ENCODE data around the gene LINGO1.
A peak's percentile ranks its signal among the peaks of the same experiment; 100 is the strongest.

LINGO1 gene

DNA sequence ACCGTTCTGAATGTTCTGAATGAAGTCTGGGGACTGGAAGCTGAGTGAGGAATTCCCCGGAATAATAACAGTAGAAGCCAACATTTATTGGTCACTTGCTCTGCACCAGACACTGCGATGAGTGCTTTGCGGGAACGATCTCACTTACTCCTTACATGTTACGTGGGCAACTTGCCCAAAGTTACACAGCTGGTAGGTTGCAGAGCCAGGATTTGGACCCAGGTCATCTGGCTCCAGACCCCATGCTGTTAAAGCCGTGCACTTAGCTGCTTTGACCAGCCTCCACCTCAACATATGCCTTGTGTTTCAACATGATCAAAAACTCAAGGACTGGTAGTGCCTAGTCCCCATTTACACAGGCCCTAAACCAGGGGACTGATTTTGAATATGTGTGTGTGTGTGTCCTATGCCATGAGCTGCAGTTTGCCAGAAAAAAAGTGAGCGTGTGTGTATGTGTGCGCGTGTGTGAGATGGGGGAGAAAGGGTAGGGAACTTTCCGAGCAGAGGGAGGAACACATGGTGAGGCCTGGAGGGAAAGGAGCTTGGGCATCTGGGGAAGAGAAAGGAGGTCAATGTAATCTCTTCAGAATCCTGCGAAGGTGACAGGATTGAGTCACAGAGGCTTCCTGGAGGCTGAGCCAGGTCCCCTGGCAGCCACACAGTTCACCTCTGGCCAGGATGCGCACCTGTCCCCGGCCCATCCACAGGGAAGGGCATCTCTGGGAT is 28.9 kb downstream of the LINGO1 start:
- H3K4me3 Mint-ChIP-seq, result peak overlapping the region in 1 of 3 experiments; percentile 19
- H3K27ac Mint-ChIP-seq, result peak overlapping the region; percentile 7 to 73 (median 18)
- H3K36me3 Mint-ChIP-seq (ENCODE audit: low read depth), result no peaks in the 10 kb centered on the region
- H3K4me1 Mint-ChIP-seq, result peaks cover 39% of the 10 kb centered on the region
- H3K9me3 Mint-ChIP-seq, result no peaks in the 10 kb centered on the region
- no peaks in the 10 kb centered on the region for H3K27me3 Mint-ChIP-seq (ENCODE audit: low read depth)
- TF ChIP-seq, protein P1, sequence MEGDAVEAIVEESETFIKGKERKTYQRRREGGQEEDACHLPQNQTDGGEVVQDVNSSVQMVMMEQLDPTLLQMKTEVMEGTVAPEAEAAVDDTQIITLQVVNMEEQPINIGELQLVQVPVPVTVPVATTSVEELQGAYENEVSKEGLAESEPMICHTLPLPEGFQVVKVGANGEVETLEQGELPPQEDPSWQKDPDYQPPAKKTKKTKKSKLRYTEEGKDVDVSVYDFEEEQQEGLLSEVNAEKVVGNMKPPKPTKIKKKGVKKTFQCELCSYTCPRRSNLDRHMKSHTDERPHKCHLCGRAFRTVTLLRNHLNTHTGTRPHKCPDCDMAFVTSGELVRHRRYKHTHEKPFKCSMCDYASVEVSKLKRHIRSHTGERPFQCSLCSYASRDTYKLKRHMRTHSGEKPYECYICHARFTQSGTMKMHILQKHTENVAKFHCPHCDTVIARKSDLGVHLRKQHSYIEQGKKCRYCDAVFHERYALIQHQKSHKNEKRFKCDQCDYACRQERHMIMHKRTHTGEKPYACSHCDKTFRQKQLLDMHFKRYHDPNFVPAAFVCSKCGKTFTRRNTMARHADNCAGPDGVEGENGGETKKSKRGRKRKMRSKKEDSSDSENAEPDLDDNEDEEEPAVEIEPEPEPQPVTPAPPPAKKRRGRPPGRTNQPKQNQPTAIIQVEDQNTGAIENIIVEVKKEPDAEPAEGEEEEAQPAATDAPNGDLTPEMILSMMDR (IDR thresholded peaks at IDR 0.05; ENCODE audit: unreplicated experiment in 3 of 3), result no peak

DNA sequence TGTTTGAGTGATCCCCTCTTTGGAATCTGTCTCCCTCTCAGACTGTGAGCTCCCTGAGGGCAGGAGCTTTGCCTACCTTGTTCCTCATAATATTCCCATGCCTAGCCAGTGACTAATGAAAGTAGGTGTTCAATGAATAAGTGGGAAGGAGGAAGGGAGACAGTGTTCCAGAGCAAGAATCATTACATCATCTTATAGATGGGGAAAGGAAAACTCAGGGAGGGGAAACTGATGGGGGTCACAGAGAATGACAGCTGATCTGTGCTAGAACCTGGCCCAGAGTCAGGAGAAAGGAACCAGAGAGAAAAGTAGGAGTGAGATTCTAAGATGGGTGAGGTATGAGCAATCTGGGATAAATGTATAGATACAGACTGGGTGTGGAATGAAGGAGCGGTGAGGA is 29.9 kb downstream of the LINGO1 start:
- Mint-ChIP-seq H3K36me3 (ENCODE audit: low read depth) (no peaks in the 10 kb centered on the region), H3K9me3 (no peaks in the 10 kb centered on the region), H3K27ac (peak overlapping the region in 2 of 3 experiments; percentile 7 to 38), H3K4me1 (peaks cover 34% of the 10 kb centered on the region), H3K4me3 (no peak overlapping the region), H3K27me3 (ENCODE audit: low read depth) (no peaks in the 10 kb centered on the region)
- TF ChIP-seq, protein P1 (IDR thresholded peaks at IDR 0.05; ENCODE audit: unreplicated experiment in 3 of 3), result no peak

- Mint-ChIP-seq H3K36me3 (ENCODE audit: low read depth) (no peaks in the 10 kb centered on the region), H3K4me3 (no peak overlapping the region), H3K9me3 (no peaks in the 10 kb centered on the region), H3K4me1 (peaks cover 12% of the 10 kb centered on the region), H3K27me3 (ENCODE audit: low read depth) (no peaks in the 10 kb centered on the region), H3K27ac (peak overlapping the region in 2 of 3 experiments; percentile 43 to 60)
- TF ChIP-seq, protein P1 (IDR thresholded peaks at IDR 0.05; ENCODE audit: unreplicated experiment in 3 of 3), result no peak
These were observed 32.8 kb downstream of the LINGO1 start for GRCh38 chr15:77599899-77600298.

DNA sequence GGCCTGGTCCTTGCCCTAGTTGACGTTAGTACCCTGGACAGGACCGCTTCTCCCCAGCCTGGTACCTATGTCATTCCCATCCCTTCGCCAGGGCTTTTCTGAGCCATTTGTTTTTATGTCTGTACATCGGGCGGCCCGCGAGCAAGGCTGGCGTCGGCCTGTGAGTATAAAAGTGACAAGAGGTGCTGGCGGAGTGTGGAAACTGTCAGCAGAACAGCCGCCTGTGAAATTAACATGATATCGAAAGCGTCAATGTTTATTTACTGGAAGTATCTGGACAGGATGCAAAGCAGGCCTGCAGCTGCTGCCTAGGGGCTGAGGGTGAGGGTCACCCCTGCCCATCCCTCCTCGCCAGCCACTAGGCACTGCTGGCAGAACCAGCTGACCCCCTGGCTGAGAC is 33.4 kb downstream of the LINGO1 start:
- Mint-ChIP-seq H3K4me1 (peaks cover 7% of the 10 kb centered on the region), H3K36me3 (ENCODE audit: low read depth) (no peaks in the 10 kb centered on the region)

DNA sequence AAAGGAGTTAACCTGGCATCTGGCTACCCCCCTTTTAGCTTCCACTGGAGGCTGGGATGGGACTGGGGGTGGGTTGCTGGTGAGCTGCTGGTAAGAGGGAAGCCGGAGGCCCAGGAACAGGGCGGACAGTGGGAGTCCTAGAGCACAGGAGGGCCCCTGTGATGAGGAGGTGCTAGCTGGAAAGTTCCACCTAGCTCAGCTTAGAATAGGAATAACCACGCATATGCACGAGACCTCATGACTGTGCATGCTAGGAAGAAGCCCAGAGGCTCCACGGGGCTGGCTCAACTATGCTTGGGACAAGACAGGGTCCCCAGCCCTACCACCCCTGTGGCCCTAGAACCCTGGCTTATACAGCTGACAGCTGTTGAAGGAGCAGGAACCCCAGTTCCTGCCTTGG is 34.1 kb downstream of the LINGO1 start:
- peak overlapping the region in 2 of 3 experiments; percentile 64 to 69 for H3K27ac Mint-ChIP-seq
- H3K36me3 Mint-ChIP-seq (ENCODE audit: low read depth), result no peaks in the 10 kb centered on the region
- TF ChIP-seq, protein P1 (IDR thresholded peaks at IDR 0.05; ENCODE audit: unreplicated experiment in 3 of 3), result no peak
- no peak overlapping the region for H3K4me3 Mint-ChIP-seq
- no peaks in the 10 kb centered on the region for H3K9me3 Mint-ChIP-seq
- peaks cover 2% of the 10 kb centered on the region for H3K4me1 Mint-ChIP-seq
- H3K27me3 Mint-ChIP-seq (ENCODE audit: low read depth), result no peaks in the 10 kb centered on the region

More for the DNA sequence above, 33.4 kb downstream of the LINGO1 start:
- Mint-ChIP-seq H3K9me3 (no peaks in the 10 kb centered on the region), H3K27me3 (ENCODE audit: low read depth) (no peaks in the 10 kb centered on the region), H3K4me3 (no peak overlapping the region), H3K27ac (peak overlapping the region in 1 of 3 experiments; percentile 43)
- TF ChIP-seq, protein P1 (IDR thresholded peaks at IDR 0.05; ENCODE audit: unreplicated experiment in 3 of 3), result no peak
